Vagina (tissue), 2 donors: ENCODE measurements around the gene TEKT4.
"Not testable (repeated sequence)": the region's sequence is repeated elsewhere in the genome, so short reads cannot be mapped to it uniquely, and the experiment has no call there.

Experiments used
- CTCF ChIP-seq, 3 experiments: fragments of 450-650 bp in 2 of 3; fragments of 200-600 bp in 1 of 3; sonication (generic) in 1 of 3; IDR thresholded peaks; one replicate each; pipeline ENCODE4 v1.5.1; 2017 to 2019; ENCODE audit warnings: antibody characterized with exemption in 3 of 3, mild to moderate bottlenecking in 2 of 3, moderate library complexity in 2 of 3
- POLR2A ChIP-seq, 2 donors: fragments of 450-650 bp; IDR thresholded peaks; one replicate each; pipeline ENCODE4 v1.6.1; 2017; ENCODE audit warnings: antibody characterized with exemption in 2 of 2, mild to moderate bottlenecking in 2 of 2, moderate library complexity in 2 of 2

- TF ChIP-seq POLR2A, CTCF (IDR thresholded peaks at IDR 0.05): not testable (repeated sequence)
These were observed 53.8 kb downstream of the TEKT4 start for GRCh38 chr2:94924999-94925398.
